Smooth muscle cell (in vitro differentiated cells): ENCODE results near the gene NOTUM. TPM values are rescaled to one million over a fixed set of nuclear protein-coding genes. Genes with fewer than 3 reads are reported as not detected.

Experiments
- DNase-seq: peaks from one replicate; lab custom pipeline; 2025; ENCODE audit not compliant: unreplicated experiment; lab: John Stamatoyannopoulos, UW
- H2AFZ ChIP-seq: fragments of 200-600 bp; sonication (generic); 2 replicates; pipeline ENCODE4 v1.6.0; 2016; ENCODE audit warnings: antibody characterized with exemption, low read depth, mild to moderate bottlenecking
- H3F3A ChIP-seq: fragments of 200-600 bp; sonication (generic); 2 replicates; pipeline ENCODE4 v1.6.0; 2017; ENCODE audit warnings: antibody characterized with exemption, low read depth
- H3K27ac ChIP-seq: fragments of 200-600 bp; sonication (generic); 2 replicates; pipeline ENCODE4 v1.5.1; 2016; ENCODE audit warnings: low read depth, mild to moderate bottlenecking
- H3K27me3 ChIP-seq: fragments of 200-600 bp; sonication (generic); 2 replicates; pipeline ENCODE4 v1.6.1; 2016; ENCODE audit warnings: low read depth, mild to moderate bottlenecking
- H3K36me3 ChIP-seq: fragments of 200-600 bp; sonication (generic); 2 replicates; pipeline ENCODE4 v1.5.1; 2016; ENCODE audit warnings: low read depth
- H3K4me1 ChIP-seq: fragments of 200-600 bp; sonication (generic); 2 replicates; pipeline ENCODE4 v1.5.1; 2016; ENCODE audit warnings: low read depth
- H3K4me2 ChIP-seq: fragments of 200-600 bp; sonication (generic); 2 replicates; pipeline ENCODE4 v1.6.0; 2016; ENCODE audit warnings: mild to moderate bottlenecking
- H3K4me3 ChIP-seq: fragments of 200-600 bp; sonication (generic); 2 replicates; pipeline ENCODE4 v1.5.1; 2016; ENCODE audit warnings: mild to moderate bottlenecking
- H3K79me2 ChIP-seq: fragments of 200-600 bp; sonication (generic); 2 replicates; pipeline ENCODE4 v1.6.0; 2016; ENCODE audit warnings: low read depth, mild to moderate bottlenecking
- H3K9ac ChIP-seq: fragments of 200-600 bp; sonication (generic); 2 replicates; pipeline ENCODE4 v1.6.0; 2016; ENCODE audit warnings: low read depth
- H3K9me3 ChIP-seq: fragments of 200-600 bp; sonication (generic); replicated peaks from 2 replicates; pipeline ENCODE4 v1.5.1; 2016; ENCODE audit warnings: low read depth
- H4K20me1 ChIP-seq: fragments of 200-600 bp; sonication (generic); 2 replicates; pipeline ENCODE4 v1.6.0; 2016; ENCODE audit warnings: low read depth
- CTCF ChIP-seq: fragments of 200-600 bp; sonication (generic); IDR thresholded peaks from 2 replicates; pipeline ENCODE4 v1.5.1; 2017; ENCODE audit warnings: borderline replicate concordance, mild to moderate bottlenecking, antibody characterized with exemption; ENCODE audit not compliant: insufficient read depth, poor library complexity, severe bottlenecking
- WGBS: methylation state at CpG from one replicate; pipeline ENCODE4 v1.1.7; 2016; ENCODE audit warnings: low lambda C conversion rate; 5-methylcytosine and 5-hydroxymethylcytosine counted together
- polyA plus RNA-seq: library from polyadenylated mRNA; unstranded; fragments of >200 nt; fragmentation: Nextera tagmentation; extraction: Ambion mirVana; gene quantifications from 2 replicates; pipeline ENCODE4 v1.2.1, GENCODE V29; 2016
- total RNA-seq: library from RNA; depleted of rRNA; stranded (reverse); fragments of >200 nt; gene quantifications from 2 replicates; pipeline ENCODE4 v1.2.3, GENCODE V29; 2014

The NOTUM gene
- total and polyA plus RNA-seq, 2 experiments from 2014 or later = 0.90 to 2.9 TPM

GRCh38 chr17:81928544-81929252 lies 32.3 kb downstream of the NOTUM start:
- peak overlapping the region; percentile 56 for H3K27ac ChIP-seq

GRCh38 chr17:81927653-81928543 lies 33.1 kb downstream of the NOTUM start, which contains the start of gene MAFG:
MAFG (minus strand) TSS chr17:81927735; CDS start chr17:81923185, 4,550 bp downstream.
- Histone ChIP-seq H4K20me1 (peaks cover 45% of the 10 kb centered on the region), H2AFZ (peak within 1 kb of the TSS; percentile 66), H3K27ac (peak within 1 kb of the TSS; percentile 100), H3K9me3 (no peaks in the 10 kb centered on the region), H3K4me2 (peak within 1 kb of the TSS; percentile 98), H3K9ac (peak within 1 kb of the TSS; percentile 100), H3K27me3 (no peaks in the 10 kb centered on the region), H3K36me3 (no peaks in the 10 kb centered on the region), H3K4me1 (peaks cover 29% of the 10 kb centered on the region), H3K79me2 (peaks cover 42% of the 10 kb centered on the region), H3K4me3 (peak within 1 kb of the TSS; percentile 92), H3F3A (peaks cover 10% of the 10 kb centered on the region)
- peak; percentile 30 for TF ChIP-seq CTCF
- peak; percentile 83 for DNase-seq
- WGBS = under 1% methylated on average over 43 of the region's 98 CpGs

More at GRCh38 chr17:81928544-81929252, 32.3 kb downstream of the NOTUM start:
- Histone ChIP-seq H3K4me3 (peak overlapping the region; percentile 63), H3K9ac (peak overlapping the region; percentile 89), H3K27me3 (no peaks in the 10 kb centered on the region), H3K79me2 (peaks cover 34% of the 10 kb centered on the region), H3K4me1 (peaks cover 21% of the 10 kb centered on the region), H3K9me3 (no peaks in the 10 kb centered on the region), H4K20me1 (peaks cover 45% of the 10 kb centered on the region), H2AFZ (peak overlapping the region; percentile 66), H3K36me3 (no peaks in the 10 kb centered on the region), H3K4me2 (peak overlapping the region; percentile 96), H3F3A (peaks cover 14% of the 10 kb centered on the region)
- DNase-seq = no peak
- no peak for TF ChIP-seq CTCF
- 25% methylated on average over 40 of the region's 44 CpGs for WGBS

GRCh38 chr17:81927152-81927652 lies 33.8 kb downstream of the NOTUM start:
- peak overlapping the region; percentile 100 for H3K27ac ChIP-seq
- peak overlapping the region; percentile 92 for H3K4me3 ChIP-seq
- H3K9ac ChIP-seq = peak overlapping the region; percentile 100
- H3K27me3 ChIP-seq = no peaks in the 10 kb centered on the region
- WGBS = 0% methylated on average over 6 of the region's 78 CpGs
- peaks cover 32% of the 10 kb centered on the region for H3K4me1 ChIP-seq
- H4K20me1 ChIP-seq = peaks cover 45% of the 10 kb centered on the region
- peaks cover 10% of the 10 kb centered on the region for H3F3A ChIP-seq
- peaks cover 49% of the 10 kb centered on the region for H3K79me2 ChIP-seq
- peak overlapping the region; percentile 98 for H3K4me2 ChIP-seq
- TF ChIP-seq CTCF = no peak
- H2AFZ ChIP-seq = no peak overlapping the region
- H3K9me3 ChIP-seq = no peaks in the 10 kb centered on the region
- no peaks in the 10 kb centered on the region for H3K36me3 ChIP-seq
- DNase-seq = no peak
